AML-193 (cell line): ENCODE results near the gene RNF17.
"Not testable (repeated sequence)": the region's sequence is repeated elsewhere in the genome, so short reads cannot be mapped to it uniquely, and the experiment has no call there.

Experiments
- DNase-seq, 2 experiments: peaks; one replicate each; lab custom pipeline; 2025; lab: John Stamatoyannopoulos, UW

Gene RNF17

GRCh38 chr13:24742977-24743376 is 21.0 kb upstream of the RNF17 start:
- DNase-seq, result no peak

GRCh38 chr13:24744247-24744646 is 19.7 kb upstream of the RNF17 start:
- no peak for DNase-seq

GRCh38 chr13:24745516-24745860 is 18.5 kb upstream of the RNF17 start:
- DNase-seq, result no peak

- DNase-seq, result no peak
Observed at GRCh38 chr13:24745861-24746617, 17.9 kb upstream of the RNF17 start.

- no peak for DNase-seq
Observed at GRCh38 chr13:24746618-24747247, 17.2 kb upstream of the RNF17 start.

- DNase-seq, result no peak
Observed at GRCh38 chr13:24747248-24748060, 16.5 kb upstream of the RNF17 start.

- no peak for DNase-seq
Observed at GRCh38 chr13:24748061-24748400, 15.9 kb upstream of the RNF17 start.

GRCh38 chr13:24759197-24759596 is 4.8 kb upstream of the RNF17 start:
- DNase-seq, result no peak

GRCh38 chr13:24764276-24764630 is 284 bp downstream of the RNF17 start:
- DNase-seq, result no peak

GRCh38 chr13:24777171-24777570 is 13.2 kb downstream of the RNF17 start:
- no peak for DNase-seq

GRCh38 chr13:24784319-24784718 is 20.4 kb downstream of the RNF17 start:
- DNase-seq, result no peak

- no peak for DNase-seq
Observed at GRCh38 chr13:24788538-24788937, 24.6 kb downstream of the RNF17 start.

GRCh38 chr13:24802074-24802473 is 38.1 kb downstream of the RNF17 start:
- no peak for DNase-seq

GRCh38 chr13:24821207-24821606 is 57.2 kb downstream of the RNF17 start:
- DNase-seq, result no peak

- DNase-seq, result no peak
Observed at GRCh38 chr13:24822640-24823039, 58.7 kb downstream of the RNF17 start.

GRCh38 chr13:24823122-24823710 is 59.2 kb downstream of the RNF17 start:
- DNase-seq, result not testable (repeated sequence)

GRCh38 chr13:24827799-24828198 is 63.8 kb downstream of the RNF17 start:
- no peak for DNase-seq

GRCh38 chr13:24834902-24835510 is 71.0 kb downstream of the RNF17 start:
- DNase-seq, result no peak

- DNase-seq, result not testable (repeated sequence)
Observed at GRCh38 chr13:24837528-24837927, 73.6 kb downstream of the RNF17 start.

GRCh38 chr13:24842549-24843274 is 78.7 kb downstream of the RNF17 start:
- peak in 1 of 2 experiments; percentile 5 for DNase-seq

- DNase-seq, result no peak
Observed at GRCh38 chr13:24851546-24851945, 87.6 kb downstream of the RNF17 start.

- no peak for DNase-seq
Observed at GRCh38 chr13:24854311-24854710, 90.3 kb downstream of the RNF17 start.
